ENCODE data around the gene CYP21A2.

GRCh38 chr6:32047084-32047478, 8.9 kb downstream of the CYP21A2 start:
- TF ChIP-seq CTCF (IDR thresholded peaks at IDR 0.05) (no peak), POLR2A (IDR thresholded peaks at IDR 0.05) (no peak)
